Small intestine (tissue), 7 donors: Measurements from ENCODE around the gene ZNF326. TPM values are rescaled to one million over a fixed set of nuclear protein-coding genes. Genes with fewer than 3 reads are reported as not detected.

Experiments
- DNase-seq, 2 donors: peaks; one replicate each; pipeline versions ENCODE4 v3.0.0 to v3.0.0-alpha.2; 2013
- FAIRE-seq: peaks from 2 replicates; lab custom pipeline; 2012; peaks lifted over from hg19 to GRCh38; lab: Jason Lieb, UNC
- H3K27ac ChIP-seq, 3 donors: one replicate each; pipeline ENCODE4 v1.5.1; 2013; ENCODE audit warnings: low read length in 2 of 3, mild to moderate bottlenecking in 2 of 3, control low read depth in 1 of 3, inconsistent platforms in 1 of 3, low read depth in 1 of 3, moderate library complexity in 1 of 3
- H3K27me3 ChIP-seq, 3 donors: one replicate each; pipeline ENCODE4 v1.6.1; 2013; ENCODE audit warnings: low read length in 3 of 3, inconsistent platforms in 1 of 3; ENCODE audit not compliant: control insufficient read depth in 3 of 3, insufficient read depth in 3 of 3
- H3K36me3 ChIP-seq, 3 donors: one replicate each; pipeline ENCODE4 v1.6.1; 2013; ENCODE audit warnings: low read length in 3 of 3, inconsistent platforms in 1 of 3, low read depth in 1 of 3, mild to moderate bottlenecking in 1 of 3, moderate library complexity in 1 of 3; ENCODE audit not compliant: control insufficient read depth in 3 of 3, insufficient read depth in 2 of 3
- H3K4me1 ChIP-seq, 3 donors: one replicate each; pipeline ENCODE4 v1.6.1; 2013; ENCODE audit warnings: low read length in 2 of 3, inconsistent platforms in 1 of 3, low read depth in 1 of 3, mild to moderate bottlenecking in 1 of 3, moderate library complexity in 1 of 3; ENCODE audit not compliant: control insufficient read depth in 3 of 3, insufficient read depth in 2 of 3
- H3K4me3 ChIP-seq, 3 donors: one replicate each; pipeline ENCODE4 v1.5.1; 2013; ENCODE audit warnings: low read length in 3 of 3, control low read depth in 1 of 3, inconsistent platforms in 1 of 3, low read depth in 1 of 3, mild to moderate bottlenecking in 1 of 3, moderate library complexity in 1 of 3
- H3K9me3 ChIP-seq, 2 donors: one replicate each; pipeline ENCODE4 v1.6.1; 2013; ENCODE audit warnings: low read depth in 1 of 2, low read length in 1 of 2; ENCODE audit not compliant: control insufficient read depth in 2 of 2, insufficient read depth in 1 of 2
- WGBS, 3 donors: extraction: QIAGEN DNeasy Blood & Tissue Kit; methylation state at CpG; one replicate each; pipeline ENCODE4 v1.1.7; 2013; 5-methylcytosine and 5-hydroxymethylcytosine counted together
- polyA plus RNA-seq, 4 donors: library from polyadenylated mRNA; stranded (reverse) in 3 of 4; unstranded in 1 of 4; fragments of 200-250 nt in 3 of 4; fragments of 120-200 nt in 1 of 4; gene quantifications; one replicate each; pipeline versions ENCODE4 v1.2.1 to v1.2.3, GENCODE V29; 2013
- donor health status: healthy with polysubstance abuse.
- donor health status: control.
- donor health status: control.
- donor health status: Bipolar disorder and iron deficiency.
- donor health status: healthy.

Gene ZNF326
- polyA plus RNA-seq, 4 donors = 11.3 to 49.0 (median 18.7) TPM

DNA sequence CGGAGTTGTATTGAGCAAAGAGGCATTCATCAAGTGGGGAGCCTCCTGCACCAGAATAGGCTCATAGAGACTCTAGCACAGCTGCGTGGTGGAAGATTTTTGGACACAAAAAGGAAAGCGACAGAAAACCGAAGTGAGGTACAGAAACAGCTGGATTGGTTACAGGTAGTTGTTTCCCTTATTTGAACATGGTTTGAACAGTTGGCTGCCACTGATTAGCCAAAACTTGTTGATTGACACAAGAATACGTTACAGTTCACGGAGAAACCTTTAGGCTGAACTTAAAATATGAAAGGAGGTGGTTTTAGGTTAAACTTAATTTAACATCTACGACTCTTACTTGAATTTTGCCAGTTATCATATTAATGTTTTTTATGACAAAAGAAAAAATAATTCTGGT lies 89.1 kb downstream of the ZNF326 start:
- 87 to 92% (median 89%) methylated on average over 7 of the region's 7 CpGs for WGBS, 3 donors
- DNase-seq = no peak
- Histone ChIP-seq H3K27me3 (no peaks in the 10 kb centered on the region), H3K27ac (no peak overlapping the region), H3K4me3 (no peak overlapping the region), H3K4me1 (no peaks in the 10 kb centered on the region), H3K9me3 (no peaks in the 10 kb centered on the region), H3K36me3 (no peaks in the 10 kb centered on the region)
- FAIRE-seq = no peak

Other genes starting within 250 kb of the ZNF326 start
- 10 to 100 TPM; 13.0 to 36.7 (median 20.2) TPM for gene LRRC8D, start 174.1 kb upstream of the ZNF326 start, polyA plus RNA-seq